HepG2 (cell line): ENCODE results near the gene RAP1GAP2. TPM values are rescaled to one million over a fixed set of nuclear protein-coding genes. Genes with fewer than 3 reads are reported as not detected.
A peak's percentile ranks its signal among the peaks of the same experiment; 100 is the strongest.

Source experiments
- CBFB ChIP-seq: sonication (generic); formaldehyde crosslinking; IDR thresholded peaks from 2 replicates; pipeline ENCODE4 v1.4.0; 2020; ENCODE audit warnings: missing genetic modification reagents
- JDP2 ChIP-seq: sonication (generic); formaldehyde crosslinking; IDR thresholded peaks from 2 replicates; pipeline ENCODE4 v1.8.1; 2022; ENCODE audit warnings: missing genetic modification reagents, borderline replicate concordance
- JUN ChIP-seq: sonication (generic); formaldehyde crosslinking; IDR thresholded peaks from 2 replicates; pipeline ENCODE4 v1.4.0; 2020; ENCODE audit warnings: mild to moderate bottlenecking, missing genetic modification reagents
- MIER2 ChIP-seq: IDR thresholded peaks from 2 replicates; pipeline ENCODE4 v1.6.1; 2016; ENCODE audit warnings: missing biosample characterization, missing genetic modification reagents
- MXD4 ChIP-seq: IDR thresholded peaks from 2 replicates; pipeline ENCODE4 v1.6.1; 2016; ENCODE audit warnings: mild to moderate bottlenecking, missing biosample characterization, missing genetic modification reagents
- PAF1 ChIP-seq: IDR thresholded peaks from 2 replicates; pipeline ENCODE4 v1.6.1; 2016; ENCODE audit warnings: missing genetic modification reagents, missing compliant biosample characterization
- POLR2G ChIP-seq: fragments of 200-400 bp; formaldehyde crosslinking; IDR thresholded peaks from 2 replicates; pipeline ENCODE4 v1.6.1; 2018; ENCODE audit warnings: mild to moderate bottlenecking, low read depth, low read length, moderate library complexity
- PRDM10 ChIP-seq: sonication (generic); formaldehyde crosslinking; IDR thresholded peaks from 2 replicates; pipeline ENCODE4 v1.4.0; 2020; ENCODE audit warnings: low read depth, missing genetic modification reagents
- SIN3A ChIP-seq: IDR thresholded peaks from 2 replicates; pipeline ENCODE4 v1.6.1; 2011; ENCODE audit warnings: low read depth, mild to moderate bottlenecking, control low read depth, low read length, borderline replicate concordance
- TAF1 ChIP-seq: sonication (generic); formaldehyde crosslinking; IDR thresholded peaks from 2 replicates; pipeline ENCODE4 v1.4.0; 2020; ENCODE audit warnings: missing genetic modification reagents
- ZNF235 ChIP-seq: sonication (generic); formaldehyde crosslinking; IDR thresholded peaks from 2 replicates; pipeline ENCODE4 v1.8.1; 2023; ENCODE audit warnings: mild to moderate bottlenecking, missing genetic modification reagents, borderline replicate concordance
- ZNF564 ChIP-seq: sonication (generic); formaldehyde crosslinking; IDR thresholded peaks from 2 replicates; pipeline ENCODE4 v1.8.1; 2023; ENCODE audit warnings: mild to moderate bottlenecking, missing genetic modification reagents
- polyA plus RNA-seq, 8 experiments: library from polyadenylated mRNA; depleted of rRNA in 3 of 8; stranded (reverse) in 7 of 8; unstranded in 1 of 8; fragments of >200 nt; fragmentation: Illumina TruSeq in 4 of 8; extraction: Trizol in 4 of 8; gene quantifications; 2 replicates each; pipeline versions ENCODE4 v1.2.1 to v1.2.3, GENCODE V29; 2011 to 2016; ENCODE audit warnings: low read depth in 4 of 8, missing spikeins in 1 of 8, mixed read lengths in 1 of 8; ENCODE audit not compliant: insufficient read depth in 1 of 8
- total RNA-seq, 5 experiments: library from RNA; depleted of rRNA; stranded (reverse); fragments of >200 nt; fragmentation: Illumina TruSeq; extraction: Trizol; gene quantifications; 2 replicates each; pipeline ENCODE4 v1.2.3, GENCODE V29; 2016; ENCODE audit warnings: low read depth in 1 of 5
- TF ChIP-seq, protein P1 (sequence below): sonication (generic); formaldehyde crosslinking; IDR thresholded peaks from 2 replicates; pipeline ENCODE4 v1.4.0; 2020; ENCODE audit warnings: missing genetic modification reagents; ENCODE audit errors: not compliant biosample characterization
- TF ChIP-seq, protein P2 (sequence below): IDR thresholded peaks from 2 replicates; pipeline ENCODE4 v1.6.1; 2018; ENCODE audit warnings: missing genetic modification reagents
- TF ChIP-seq, protein P3 (sequence below): IDR thresholded peaks from 2 replicates; pipeline ENCODE4 v1.6.1; 2016; ENCODE audit warnings: missing compliant biosample characterization, missing genetic modification reagents, borderline replicate concordance
- TF ChIP-seq, protein P4 (sequence below): sonication (generic); formaldehyde crosslinking; IDR thresholded peaks from 2 replicates; pipeline ENCODE4 v1.4.0; 2020; ENCODE audit warnings: missing genetic modification reagents, borderline replicate concordance

RAP1GAP2 gene
- total and polyA plus RNA-seq, 2 of the 13 experiments (the other 11 are each of a cell fraction or from before 2014, with no cell fraction given): 10.9 to 12.0 TPM

- TF ChIP-seq JUN (CRISPR knock-in tag): 0 out of 2 replicates have a peak, but pooled peaks have one; percentile 44
- TF ChIP-seq, protein P1, sequence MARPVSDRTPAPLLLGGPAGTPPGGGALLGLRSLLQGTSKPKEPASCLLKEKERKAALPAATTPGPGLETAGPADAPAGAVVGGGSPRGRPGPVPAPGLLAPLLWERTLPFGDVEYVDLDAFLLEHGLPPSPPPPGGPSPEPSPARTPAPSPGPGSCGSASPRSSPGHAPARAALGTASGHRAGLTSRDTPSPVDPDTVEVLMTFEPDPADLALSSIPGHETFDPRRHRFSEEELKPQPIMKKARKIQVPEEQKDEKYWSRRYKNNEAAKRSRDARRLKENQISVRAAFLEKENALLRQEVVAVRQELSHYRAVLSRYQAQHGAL (CRISPR knock-in tag): peak; percentile 76
- TF ChIP-seq MIER2: no peak; the same call in 1 of the 2 replicates
- TF ChIP-seq PRDM10 (CRISPR knock-in tag): peak; percentile 77
- no peak for TF ChIP-seq ZNF235 (CRISPR knock-in tag)
- TF ChIP-seq JDP2 (CRISPR knock-in tag): no peak; the same call in 1 of the 2 replicates
- TF ChIP-seq, protein P2, sequence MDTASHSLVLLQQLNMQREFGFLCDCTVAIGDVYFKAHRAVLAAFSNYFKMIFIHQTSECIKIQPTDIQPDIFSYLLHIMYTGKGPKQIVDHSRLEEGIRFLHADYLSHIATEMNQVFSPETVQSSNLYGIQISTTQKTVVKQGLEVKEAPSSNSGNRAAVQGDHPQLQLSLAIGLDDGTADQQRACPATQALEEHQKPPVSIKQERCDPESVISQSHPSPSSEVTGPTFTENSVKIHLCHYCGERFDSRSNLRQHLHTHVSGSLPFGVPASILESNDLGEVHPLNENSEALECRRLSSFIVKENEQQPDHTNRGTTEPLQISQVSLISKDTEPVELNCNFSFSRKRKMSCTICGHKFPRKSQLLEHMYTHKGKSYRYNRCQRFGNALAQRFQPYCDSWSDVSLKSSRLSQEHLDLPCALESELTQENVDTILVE (CRISPR knock-in tag): peak; percentile 70
- TF ChIP-seq ZNF564 (CRISPR knock-in tag): no peak
- peak; percentile 84; the same call in 1 of the 2 replicates for TF ChIP-seq SIN3A
- TF ChIP-seq MXD4: peak; percentile 97
- TF ChIP-seq, protein P3, sequence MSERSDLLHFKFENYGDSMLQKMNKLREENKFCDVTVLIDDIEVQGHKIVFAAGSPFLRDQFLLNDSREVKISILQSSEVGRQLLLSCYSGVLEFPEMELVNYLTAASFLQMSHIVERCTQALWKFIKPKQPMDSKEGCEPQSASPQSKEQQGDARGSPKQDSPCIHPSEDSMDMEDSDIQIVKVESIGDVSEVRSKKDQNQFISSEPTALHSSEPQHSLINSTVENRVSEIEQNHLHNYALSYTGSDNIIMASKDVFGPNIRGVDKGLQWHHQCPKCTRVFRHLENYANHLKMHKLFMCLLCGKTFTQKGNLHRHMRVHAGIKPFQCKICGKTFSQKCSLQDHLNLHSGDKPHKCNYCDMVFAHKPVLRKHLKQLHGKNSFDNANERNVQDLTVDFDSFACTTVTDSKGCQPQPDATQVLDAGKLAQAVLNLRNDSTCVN (CRISPR knock-in tag): 0 out of 2 replicates have a peak, but pooled peaks have one; percentile 36
- TF ChIP-seq CBFB: peak; percentile 73
- TF ChIP-seq TAF1 (CRISPR knock-in tag): peak; percentile 87
- TF ChIP-seq PAF1 (CRISPR knock-in tag): no peak
- TF ChIP-seq, protein P4, sequence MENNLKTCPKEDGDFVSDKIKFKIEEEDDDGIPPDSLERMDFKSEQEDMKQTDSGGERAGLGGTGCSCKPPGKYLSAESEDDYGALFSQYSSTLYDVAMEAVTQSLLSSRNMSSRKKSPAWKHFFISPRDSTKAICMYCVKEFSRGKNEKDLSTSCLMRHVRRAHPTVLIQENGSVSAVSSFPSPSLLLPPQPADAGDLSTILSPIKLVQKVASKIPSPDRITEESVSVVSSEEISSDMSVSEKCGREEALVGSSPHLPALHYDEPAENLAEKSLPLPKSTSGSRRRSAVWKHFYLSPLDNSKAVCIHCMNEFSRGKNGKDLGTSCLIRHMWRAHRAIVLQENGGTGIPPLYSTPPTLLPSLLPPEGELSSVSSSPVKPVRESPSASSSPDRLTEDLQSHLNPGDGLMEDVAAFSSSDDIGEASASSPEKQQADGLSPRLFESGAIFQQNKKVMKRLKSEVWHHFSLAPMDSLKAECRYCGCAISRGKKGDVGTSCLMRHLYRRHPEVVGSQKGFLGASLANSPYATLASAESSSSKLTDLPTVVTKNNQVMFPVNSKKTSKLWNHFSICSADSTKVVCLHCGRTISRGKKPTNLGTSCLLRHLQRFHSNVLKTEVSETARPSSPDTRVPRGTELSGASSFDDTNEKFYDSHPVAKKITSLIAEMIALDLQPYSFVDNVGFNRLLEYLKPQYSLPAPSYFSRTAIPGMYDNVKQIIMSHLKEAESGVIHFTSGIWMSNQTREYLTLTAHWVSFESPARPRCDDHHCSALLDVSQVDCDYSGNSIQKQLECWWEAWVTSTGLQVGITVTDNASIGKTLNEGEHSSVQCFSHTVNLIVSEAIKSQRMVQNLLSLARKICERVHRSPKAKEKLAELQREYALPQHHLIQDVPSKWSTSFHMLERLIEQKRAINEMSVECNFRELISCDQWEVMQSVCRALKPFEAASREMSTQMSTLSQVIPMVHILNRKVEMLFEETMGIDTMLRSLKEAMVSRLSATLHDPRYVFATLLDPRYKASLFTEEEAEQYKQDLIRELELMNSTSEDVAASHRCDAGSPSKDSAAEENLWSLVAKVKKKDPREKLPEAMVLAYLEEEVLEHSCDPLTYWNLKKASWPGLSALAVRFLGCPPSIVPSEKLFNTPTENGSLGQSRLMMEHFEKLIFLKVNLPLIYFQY (CRISPR knock-in tag): peak; percentile 37; the same call in 1 of the 2 replicates
- peak; percentile 95 for TF ChIP-seq POLR2G
These were observed 179.3 kb downstream of the RAP1GAP2 start (continued) for GRCh38 chr17:2975469-2975958.
